CD4-positive, alpha-beta T cell treated with Interferon alpha-2 for 1 hour (primary cell): Measurements from ENCODE around the gene KLHL15.

Experiments used
- DNase-seq, 2 donors: peaks; one replicate each; pipeline ENCODE4 v3.0.0-alpha.2; 2020 to 2022

The KLHL15 gene

GRCh38 chrX:23945206-23945605 is 81.8 kb downstream of the KLHL15 start:
- DNase-seq = no peak

GRCh38 chrX:23944234-23944633 is 82.8 kb downstream of the KLHL15 start:
- DNase-seq = no peak

DNA sequence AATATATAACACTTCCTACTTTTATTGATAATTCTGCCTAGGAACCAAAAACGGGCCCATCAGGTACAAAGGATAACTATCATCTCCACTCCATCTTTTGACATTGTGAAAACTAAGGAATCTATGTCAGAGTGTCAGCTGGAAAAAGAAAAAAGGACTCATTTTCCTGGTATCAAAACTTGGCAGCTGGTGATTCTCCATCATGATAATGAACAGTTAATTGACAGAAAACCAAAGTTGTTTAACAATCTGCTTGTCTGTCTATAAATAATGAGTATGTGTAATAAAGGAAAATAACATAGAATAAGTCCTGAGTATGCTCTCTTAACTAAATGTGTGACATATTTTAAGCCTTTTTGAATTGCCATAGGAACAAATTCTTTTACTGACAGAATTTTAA is 87.8 kb downstream of the KLHL15 start:
- DNase-seq = no peak

GRCh38 chrX:23938690-23939089 is 88.3 kb downstream of the KLHL15 start:
- DNase-seq = no peak

DNA sequence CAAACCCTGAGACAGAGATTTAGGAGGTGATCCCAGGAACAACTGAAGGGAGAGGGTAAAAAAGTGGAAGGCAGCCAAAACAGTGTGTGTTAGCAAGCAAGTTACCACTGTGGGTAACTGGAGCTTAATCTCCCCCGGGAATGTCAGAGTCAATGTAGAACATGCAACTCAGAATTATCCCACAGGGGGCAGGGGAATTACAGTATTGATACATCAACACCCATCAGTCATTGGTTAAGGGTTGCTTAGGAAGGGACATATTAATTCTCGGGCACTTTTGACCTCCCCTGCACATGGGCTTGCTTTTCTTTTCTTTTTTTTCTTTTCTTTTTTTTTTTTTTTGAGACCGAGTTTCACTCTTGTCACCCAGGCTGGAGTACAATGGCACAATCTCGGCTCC is 89.9 kb downstream of the KLHL15 start:
- DNase-seq = no peak

DNA sequence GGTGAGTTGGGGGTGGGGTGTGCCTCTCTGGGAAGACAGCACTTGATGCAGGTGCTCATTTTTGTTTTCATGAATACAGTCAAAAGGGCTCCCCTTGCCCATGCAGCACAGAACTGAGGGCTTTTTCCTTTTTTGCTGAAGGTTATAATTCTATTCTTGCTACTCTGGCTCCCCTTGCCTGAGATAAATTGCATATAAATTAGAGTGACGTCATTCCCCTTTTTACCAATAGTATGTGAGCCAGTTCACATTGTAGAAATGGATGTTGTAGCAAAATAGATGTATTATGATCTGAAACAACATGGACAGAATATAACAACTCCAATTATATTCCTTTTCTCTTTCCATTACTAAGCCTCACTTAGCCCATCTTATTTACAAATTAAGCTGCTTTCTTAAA is 90.8 kb downstream of the KLHL15 start:
- DNase-seq = no peak

GRCh38 chrX:23935106-23935505 is 91.9 kb downstream of the KLHL15 start:
- DNase-seq = no peak
